HG03064 (cell line): ENCODE results near the gene CIAO2B.
"Not testable (repeated sequence)": the region's sequence is repeated elsewhere in the genome, so short reads cannot be mapped to it uniquely, and the experiment has no call there.

Source experiments
- ATAC-seq: cut with Tn5 transposase; IDR thresholded peaks from one replicate; pipeline ENCODE4 v1.9.1; 2021; ENCODE audit warnings: low read depth; ENCODE audit not compliant: unreplicated experiment

The CIAO2B gene

GRCh38 chr16:66905633-66906539 lies 28.3 kb downstream of the CIAO2B start:
- no peak for ATAC-seq

- no peak for ATAC-seq
These were observed 29.2 kb downstream of the CIAO2B start for GRCh38 chr16:66904846-66905632.

GRCh38 chr16:66904428-66904845 lies 29.8 kb downstream of the CIAO2B start:
- no peak for ATAC-seq

GRCh38 chr16:66903544-66904427 lies 30.4 kb downstream of the CIAO2B start:
- no peak for ATAC-seq

- ATAC-seq: no peak
These were observed 31.3 kb downstream of the CIAO2B start for GRCh38 chr16:66902648-66903543.

- no peak for ATAC-seq
These were observed 32.6 kb downstream of the CIAO2B start for GRCh38 chr16:66901626-66902025.

GRCh38 chr16:66900721-66901441 lies 33.3 kb downstream of the CIAO2B start:
- ATAC-seq: no peak

- ATAC-seq: no peak
These were observed 34.1 kb downstream of the CIAO2B start for GRCh38 chr16:66899945-66900710.

GRCh38 chr16:66899310-66899944 lies 34.8 kb downstream of the CIAO2B start:
- ATAC-seq: no peak

- ATAC-seq: no peak
These were observed 35.3 kb downstream of the CIAO2B start for GRCh38 chr16:66898933-66899309.

- no peak for ATAC-seq
These were observed 36.0 kb downstream of the CIAO2B start for GRCh38 chr16:66898207-66898606.

GRCh38 chr16:66896682-66897081 lies 37.5 kb downstream of the CIAO2B start:
- ATAC-seq: not testable (repeated sequence)

GRCh38 chr16:66895999-66896398 lies 38.2 kb downstream of the CIAO2B start:
- no peak for ATAC-seq

- no peak for ATAC-seq
These were observed 38.6 kb downstream of the CIAO2B start for GRCh38 chr16:66895689-66895979.

- ATAC-seq: peak; percentile 69
These were observed 39.1 kb downstream of the CIAO2B start for GRCh38 chr16:66894948-66895688.

- no peak for ATAC-seq
These were observed 40.1 kb downstream of the CIAO2B start for GRCh38 chr16:66894055-66894454.

GRCh38 chr16:66891797-66892196 lies 42.4 kb downstream of the CIAO2B start:
- ATAC-seq: no peak
